Stomach (tissue), 4 donors: ENCODE data around the gene ART1.
"Not testable (repeated sequence)": the region's sequence is repeated elsewhere in the genome, so short reads cannot be mapped to it uniquely, and the experiment has no call there.

Experiments
- POLR2AphosphoS5 ChIP-seq, 3 donors: sonication (generic); formaldehyde crosslinking; IDR thresholded peaks; one replicate each; pipeline ENCODE4 v1.6.1; 2016; ENCODE audit warnings: antibody characterized with exemption in 3 of 3
- TF ChIP-seq, protein P1 (sequence below), 7 experiments: fragments of 450-650 bp in 4 of 7; fragments of 200-600 bp in 3 of 7; sonication (generic) in 3 of 7; IDR thresholded peaks; one replicate each; pipeline ENCODE4 v1.5.1; 2016 to 2019; ENCODE audit warnings: antibody characterized with exemption in 7 of 7, control low read depth in 2 of 7, mild to moderate bottlenecking in 1 of 7

GRCh38 chr11:3657331-3657730 lies 12.4 kb downstream of the ART1 start:
- TF ChIP-seq POLR2AphosphoS5 (IDR thresholded peaks at IDR 0.05): not testable (repeated sequence)
- TF ChIP-seq, protein P1, sequence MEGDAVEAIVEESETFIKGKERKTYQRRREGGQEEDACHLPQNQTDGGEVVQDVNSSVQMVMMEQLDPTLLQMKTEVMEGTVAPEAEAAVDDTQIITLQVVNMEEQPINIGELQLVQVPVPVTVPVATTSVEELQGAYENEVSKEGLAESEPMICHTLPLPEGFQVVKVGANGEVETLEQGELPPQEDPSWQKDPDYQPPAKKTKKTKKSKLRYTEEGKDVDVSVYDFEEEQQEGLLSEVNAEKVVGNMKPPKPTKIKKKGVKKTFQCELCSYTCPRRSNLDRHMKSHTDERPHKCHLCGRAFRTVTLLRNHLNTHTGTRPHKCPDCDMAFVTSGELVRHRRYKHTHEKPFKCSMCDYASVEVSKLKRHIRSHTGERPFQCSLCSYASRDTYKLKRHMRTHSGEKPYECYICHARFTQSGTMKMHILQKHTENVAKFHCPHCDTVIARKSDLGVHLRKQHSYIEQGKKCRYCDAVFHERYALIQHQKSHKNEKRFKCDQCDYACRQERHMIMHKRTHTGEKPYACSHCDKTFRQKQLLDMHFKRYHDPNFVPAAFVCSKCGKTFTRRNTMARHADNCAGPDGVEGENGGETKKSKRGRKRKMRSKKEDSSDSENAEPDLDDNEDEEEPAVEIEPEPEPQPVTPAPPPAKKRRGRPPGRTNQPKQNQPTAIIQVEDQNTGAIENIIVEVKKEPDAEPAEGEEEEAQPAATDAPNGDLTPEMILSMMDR (IDR thresholded peaks at IDR 0.05): not testable (repeated sequence)
